ENCODE results near the gene SLC32A1.

The SLC32A1 gene

DNA sequence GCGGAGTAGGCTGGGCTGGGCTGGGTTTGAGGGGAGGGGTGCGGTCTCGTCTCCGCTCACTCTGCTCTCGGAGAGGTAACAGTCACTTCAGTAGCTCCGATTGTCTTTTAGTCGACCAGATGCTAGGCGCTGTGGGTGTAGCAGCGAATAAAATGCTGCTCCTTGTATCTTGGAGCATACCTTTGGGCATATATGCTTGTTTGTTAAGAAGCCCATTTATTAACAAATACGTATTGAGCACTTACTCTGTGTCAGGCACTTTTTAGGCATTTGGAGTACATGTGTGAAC, 24.5 kb downstream of the SLC32A1 start:
- TF ChIP-seq, protein P1, sequence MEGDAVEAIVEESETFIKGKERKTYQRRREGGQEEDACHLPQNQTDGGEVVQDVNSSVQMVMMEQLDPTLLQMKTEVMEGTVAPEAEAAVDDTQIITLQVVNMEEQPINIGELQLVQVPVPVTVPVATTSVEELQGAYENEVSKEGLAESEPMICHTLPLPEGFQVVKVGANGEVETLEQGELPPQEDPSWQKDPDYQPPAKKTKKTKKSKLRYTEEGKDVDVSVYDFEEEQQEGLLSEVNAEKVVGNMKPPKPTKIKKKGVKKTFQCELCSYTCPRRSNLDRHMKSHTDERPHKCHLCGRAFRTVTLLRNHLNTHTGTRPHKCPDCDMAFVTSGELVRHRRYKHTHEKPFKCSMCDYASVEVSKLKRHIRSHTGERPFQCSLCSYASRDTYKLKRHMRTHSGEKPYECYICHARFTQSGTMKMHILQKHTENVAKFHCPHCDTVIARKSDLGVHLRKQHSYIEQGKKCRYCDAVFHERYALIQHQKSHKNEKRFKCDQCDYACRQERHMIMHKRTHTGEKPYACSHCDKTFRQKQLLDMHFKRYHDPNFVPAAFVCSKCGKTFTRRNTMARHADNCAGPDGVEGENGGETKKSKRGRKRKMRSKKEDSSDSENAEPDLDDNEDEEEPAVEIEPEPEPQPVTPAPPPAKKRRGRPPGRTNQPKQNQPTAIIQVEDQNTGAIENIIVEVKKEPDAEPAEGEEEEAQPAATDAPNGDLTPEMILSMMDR (IDR thresholded peaks at IDR 0.05; ENCODE audit: low read depth, low read length) = no peak
- peak overlapping the region; percentile 75 to 93 for H3K4me3 ChIP-seq (replicated peaks in 1 of 2; ENCODE audit: low read depth in 2 of 2, low read length in 2 of 2)
- no peak for DNase-seq (ENCODE audit: low read depth in 2 of 2)

DNA sequence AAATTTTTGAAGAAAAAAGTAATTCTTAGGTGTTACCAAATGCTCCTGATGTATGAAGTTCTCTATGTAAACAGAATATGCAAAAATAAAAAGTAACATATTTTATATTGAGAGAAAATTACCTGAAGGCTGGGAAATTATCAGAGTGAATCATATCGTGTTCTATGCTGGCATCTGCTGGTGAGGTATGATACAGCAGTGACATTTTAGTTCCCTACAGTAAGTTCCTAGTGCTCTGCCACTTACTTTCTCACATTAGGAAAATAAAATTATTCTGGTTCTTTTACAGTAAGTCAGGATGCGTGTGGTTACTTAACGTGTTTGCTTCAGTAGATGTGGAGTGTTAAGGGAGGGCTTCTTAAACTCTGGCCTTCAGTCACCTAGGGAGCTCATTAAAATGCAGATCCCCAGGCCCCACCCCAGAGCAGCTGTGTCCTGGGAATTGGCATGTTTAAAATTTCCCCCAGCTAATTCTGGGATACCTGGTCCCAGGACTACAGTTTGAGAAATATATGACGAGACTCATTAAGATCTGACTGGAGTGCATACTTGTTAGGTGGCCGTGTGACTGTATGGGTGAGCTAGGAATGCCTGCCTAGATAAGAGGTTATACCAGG, 27.2 kb downstream of the SLC32A1 start:
- DNase-seq (ENCODE audit: low read depth in 2 of 2) = peak; percentile 62 to 64
- no peak overlapping the region for H3K4me3 ChIP-seq (replicated peaks in 1 of 2; ENCODE audit: low read depth in 2 of 2, low read length in 2 of 2)
- TF ChIP-seq, protein P1 (IDR thresholded peaks at IDR 0.05; ENCODE audit: low read depth, low read length) = peak; percentile 67

DNA sequence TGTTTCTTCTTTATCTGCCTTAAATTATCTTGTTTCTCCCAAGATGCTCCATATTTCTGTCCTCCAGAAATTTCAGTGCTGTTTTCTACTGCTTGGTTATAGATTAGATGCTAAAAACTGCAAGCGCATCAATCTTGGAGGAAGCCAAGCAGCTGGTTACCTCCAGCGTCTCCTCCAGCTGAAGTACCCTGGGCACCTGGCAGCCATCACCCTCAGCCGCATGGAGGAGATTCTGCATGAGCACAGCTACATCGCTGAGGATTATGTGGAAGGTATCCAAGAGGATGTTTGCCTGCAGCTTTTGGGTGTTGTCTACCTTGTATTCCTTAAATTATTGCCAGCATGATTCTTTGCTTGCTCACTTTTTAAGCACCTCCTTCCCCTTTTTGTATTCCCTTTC, 27.7 kb downstream of the SLC32A1 start:
- TF ChIP-seq, protein P1 (IDR thresholded peaks at IDR 0.05; ENCODE audit: low read depth, low read length) = no peak
- H3K4me3 ChIP-seq (replicated peaks in 1 of 2; ENCODE audit: low read depth in 2 of 2, low read length in 2 of 2) = no peak overlapping the region
- no peak for DNase-seq (ENCODE audit: low read depth in 2 of 2)

DNA sequence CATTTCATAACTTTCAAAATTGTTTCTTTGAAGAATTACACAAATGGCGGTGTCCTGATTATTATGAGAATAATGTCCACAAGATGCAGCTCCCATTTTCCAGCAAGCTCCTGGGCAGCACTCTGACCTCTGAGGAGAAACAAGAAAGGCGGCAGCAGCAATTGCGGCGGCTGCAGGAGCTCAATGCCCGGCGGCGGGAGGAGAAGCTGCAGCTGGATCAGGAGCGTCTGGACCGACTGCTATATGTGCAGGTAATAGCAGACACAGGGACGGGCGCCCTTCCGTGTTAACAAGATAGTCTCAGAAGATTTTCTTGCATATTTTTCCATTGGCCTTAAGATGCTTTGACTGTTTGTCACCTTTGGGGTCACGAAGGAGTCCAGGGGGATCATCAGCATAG, 30.6 kb downstream of the SLC32A1 start:
- TF ChIP-seq, protein P1 (IDR thresholded peaks at IDR 0.05; ENCODE audit: low read depth, low read length) = no peak
- no peak for DNase-seq (ENCODE audit: low read depth in 2 of 2)
- H3K4me3 ChIP-seq (replicated peaks in 1 of 2; ENCODE audit: low read depth in 2 of 2, low read length in 2 of 2) = no peak overlapping the region

DNA sequence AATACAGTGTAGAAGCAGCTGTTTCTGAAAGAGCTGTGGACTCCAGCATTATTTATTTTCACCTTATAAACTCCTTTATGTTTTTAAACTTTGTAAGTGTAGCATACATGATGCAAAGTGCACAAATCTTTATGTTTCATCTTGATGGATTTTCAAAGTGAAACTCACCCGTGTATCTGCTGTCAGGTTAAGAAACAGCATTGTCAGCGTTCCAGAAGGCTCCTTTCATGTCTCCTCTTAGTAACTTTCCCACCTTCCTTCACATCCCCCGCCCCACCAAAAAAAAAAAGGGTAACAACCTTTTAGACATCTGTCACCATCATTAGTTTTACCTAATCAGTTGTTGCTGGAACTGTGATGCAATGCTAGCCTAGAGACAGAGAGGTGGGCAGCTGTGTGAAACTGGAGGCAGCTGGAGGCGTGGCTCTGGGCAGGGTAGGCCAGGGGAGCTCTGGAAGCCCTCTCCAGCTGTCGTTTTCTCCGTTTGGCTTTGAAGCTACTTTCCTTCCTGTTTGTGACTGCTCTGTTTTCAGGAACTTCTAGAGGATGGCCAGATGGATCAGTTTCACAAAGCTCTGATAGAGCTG, 31.1 kb downstream of the SLC32A1 start:
- H3K4me3 ChIP-seq (replicated peaks in 1 of 2; ENCODE audit: low read depth in 2 of 2, low read length in 2 of 2) = no peak overlapping the region
- TF ChIP-seq, protein P1 (IDR thresholded peaks at IDR 0.05; ENCODE audit: low read depth, low read length) = no peak
- no peak for DNase-seq (ENCODE audit: low read depth in 2 of 2)

DNA sequence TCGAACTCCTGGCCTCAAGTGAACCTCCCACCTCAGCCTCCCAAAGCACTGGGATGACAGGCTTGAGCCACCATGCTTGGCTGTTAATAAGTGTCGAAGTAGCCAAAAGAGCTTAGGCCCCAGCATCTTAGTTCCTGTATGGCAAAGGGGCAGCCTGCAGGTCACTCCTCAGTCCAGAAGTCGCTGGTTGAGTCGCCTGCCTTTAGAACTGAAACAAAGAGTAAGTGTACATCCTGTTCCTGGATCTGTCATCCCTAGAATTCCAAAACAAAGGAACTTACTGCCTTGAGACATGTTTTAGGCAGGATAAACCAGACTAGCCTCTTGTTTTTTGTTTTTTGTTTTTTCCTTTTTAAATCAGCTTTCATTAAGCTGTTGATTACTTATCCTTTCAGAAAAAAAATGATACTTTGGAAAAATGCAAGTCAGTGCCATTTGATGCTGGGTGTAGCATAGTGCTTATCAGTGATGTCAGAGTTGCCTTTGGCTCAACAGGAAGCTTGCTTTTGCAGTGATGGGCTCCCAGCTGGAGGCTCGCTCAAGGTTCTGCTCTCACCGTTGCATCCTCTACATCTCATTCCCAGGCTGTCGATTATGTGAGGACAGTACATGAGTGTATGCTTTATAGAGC, 33.0 kb downstream of the SLC32A1 start:
- DNase-seq (ENCODE audit: low read depth in 2 of 2) = peak; percentile 28 to 42
- TF ChIP-seq, protein P1 (IDR thresholded peaks at IDR 0.05; ENCODE audit: low read depth, low read length) = no peak
- H3K4me3 ChIP-seq (replicated peaks in 1 of 2; ENCODE audit: low read depth in 2 of 2, low read length in 2 of 2) = no peak overlapping the region

Data from cardiac fibroblast (primary cell).